ENCODE measurements around the gene ARHGAP6. TPM values are rescaled to one million over a fixed set of nuclear protein-coding genes. Genes with fewer than 3 reads are reported as not detected.

The ARHGAP6 gene
- total and polyA plus RNA-seq, 2 experiments from 2014 or later, result 0.26 to 0.59 TPM

DNA sequence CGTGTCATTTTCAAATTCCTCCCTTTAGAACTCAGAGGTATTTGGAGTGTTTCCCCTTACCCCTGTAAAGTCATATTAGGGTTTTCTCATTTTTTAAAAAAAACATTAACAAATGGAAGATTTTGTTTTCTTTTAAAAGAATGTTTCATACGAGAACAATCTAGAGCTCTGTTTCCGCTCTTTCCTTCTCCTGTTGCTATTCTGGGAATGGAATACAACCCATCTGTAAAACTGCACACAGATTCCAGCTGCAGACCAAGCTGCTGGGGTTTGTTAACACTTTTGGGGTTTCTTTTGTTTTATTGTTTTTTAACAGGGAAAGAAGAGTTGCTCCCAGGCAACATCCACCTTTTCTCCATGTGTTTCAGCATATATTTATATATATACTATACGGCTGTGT is 493.3 kb downstream of the ARHGAP6 start:
- H3K4me3 ChIP-seq, result no peak overlapping the region
- no peak overlapping the region for H3K27ac ChIP-seq (ENCODE audit: low read depth)
- no peak overlapping the region for H3K4me2 ChIP-seq
- TF ChIP-seq CREB1 (CRISPR knock-in tag; IDR thresholded peaks at IDR 0.05; ENCODE audit: low read depth) (no peak), ZNF331 (CRISPR knock-in tag; IDR thresholded peaks at IDR 0.05; ENCODE audit: low read depth) (no peak), POLR2AphosphoS5 (IDR thresholded peaks at IDR 0.05; ENCODE audit: low read depth) (no peak), NANOG (IDR thresholded peaks at IDR 0.05; ENCODE audit: borderline replicate concordance) (no peak), JUNB (IDR thresholded peaks at IDR 0.05; ENCODE audit: unreplicated experiment) (no peak), EZH2phosphoT487 (IDR thresholded peaks at IDR 0.05; ENCODE audit: unreplicated experiment) (no peak), STAT1 (IDR thresholded peaks at IDR 0.05; ENCODE audit: unreplicated experiment) (no peak), ZNF114 (CRISPR knock-in tag; IDR thresholded peaks at IDR 0.05) (no peak)
- TF ChIP-seq, protein P1, sequence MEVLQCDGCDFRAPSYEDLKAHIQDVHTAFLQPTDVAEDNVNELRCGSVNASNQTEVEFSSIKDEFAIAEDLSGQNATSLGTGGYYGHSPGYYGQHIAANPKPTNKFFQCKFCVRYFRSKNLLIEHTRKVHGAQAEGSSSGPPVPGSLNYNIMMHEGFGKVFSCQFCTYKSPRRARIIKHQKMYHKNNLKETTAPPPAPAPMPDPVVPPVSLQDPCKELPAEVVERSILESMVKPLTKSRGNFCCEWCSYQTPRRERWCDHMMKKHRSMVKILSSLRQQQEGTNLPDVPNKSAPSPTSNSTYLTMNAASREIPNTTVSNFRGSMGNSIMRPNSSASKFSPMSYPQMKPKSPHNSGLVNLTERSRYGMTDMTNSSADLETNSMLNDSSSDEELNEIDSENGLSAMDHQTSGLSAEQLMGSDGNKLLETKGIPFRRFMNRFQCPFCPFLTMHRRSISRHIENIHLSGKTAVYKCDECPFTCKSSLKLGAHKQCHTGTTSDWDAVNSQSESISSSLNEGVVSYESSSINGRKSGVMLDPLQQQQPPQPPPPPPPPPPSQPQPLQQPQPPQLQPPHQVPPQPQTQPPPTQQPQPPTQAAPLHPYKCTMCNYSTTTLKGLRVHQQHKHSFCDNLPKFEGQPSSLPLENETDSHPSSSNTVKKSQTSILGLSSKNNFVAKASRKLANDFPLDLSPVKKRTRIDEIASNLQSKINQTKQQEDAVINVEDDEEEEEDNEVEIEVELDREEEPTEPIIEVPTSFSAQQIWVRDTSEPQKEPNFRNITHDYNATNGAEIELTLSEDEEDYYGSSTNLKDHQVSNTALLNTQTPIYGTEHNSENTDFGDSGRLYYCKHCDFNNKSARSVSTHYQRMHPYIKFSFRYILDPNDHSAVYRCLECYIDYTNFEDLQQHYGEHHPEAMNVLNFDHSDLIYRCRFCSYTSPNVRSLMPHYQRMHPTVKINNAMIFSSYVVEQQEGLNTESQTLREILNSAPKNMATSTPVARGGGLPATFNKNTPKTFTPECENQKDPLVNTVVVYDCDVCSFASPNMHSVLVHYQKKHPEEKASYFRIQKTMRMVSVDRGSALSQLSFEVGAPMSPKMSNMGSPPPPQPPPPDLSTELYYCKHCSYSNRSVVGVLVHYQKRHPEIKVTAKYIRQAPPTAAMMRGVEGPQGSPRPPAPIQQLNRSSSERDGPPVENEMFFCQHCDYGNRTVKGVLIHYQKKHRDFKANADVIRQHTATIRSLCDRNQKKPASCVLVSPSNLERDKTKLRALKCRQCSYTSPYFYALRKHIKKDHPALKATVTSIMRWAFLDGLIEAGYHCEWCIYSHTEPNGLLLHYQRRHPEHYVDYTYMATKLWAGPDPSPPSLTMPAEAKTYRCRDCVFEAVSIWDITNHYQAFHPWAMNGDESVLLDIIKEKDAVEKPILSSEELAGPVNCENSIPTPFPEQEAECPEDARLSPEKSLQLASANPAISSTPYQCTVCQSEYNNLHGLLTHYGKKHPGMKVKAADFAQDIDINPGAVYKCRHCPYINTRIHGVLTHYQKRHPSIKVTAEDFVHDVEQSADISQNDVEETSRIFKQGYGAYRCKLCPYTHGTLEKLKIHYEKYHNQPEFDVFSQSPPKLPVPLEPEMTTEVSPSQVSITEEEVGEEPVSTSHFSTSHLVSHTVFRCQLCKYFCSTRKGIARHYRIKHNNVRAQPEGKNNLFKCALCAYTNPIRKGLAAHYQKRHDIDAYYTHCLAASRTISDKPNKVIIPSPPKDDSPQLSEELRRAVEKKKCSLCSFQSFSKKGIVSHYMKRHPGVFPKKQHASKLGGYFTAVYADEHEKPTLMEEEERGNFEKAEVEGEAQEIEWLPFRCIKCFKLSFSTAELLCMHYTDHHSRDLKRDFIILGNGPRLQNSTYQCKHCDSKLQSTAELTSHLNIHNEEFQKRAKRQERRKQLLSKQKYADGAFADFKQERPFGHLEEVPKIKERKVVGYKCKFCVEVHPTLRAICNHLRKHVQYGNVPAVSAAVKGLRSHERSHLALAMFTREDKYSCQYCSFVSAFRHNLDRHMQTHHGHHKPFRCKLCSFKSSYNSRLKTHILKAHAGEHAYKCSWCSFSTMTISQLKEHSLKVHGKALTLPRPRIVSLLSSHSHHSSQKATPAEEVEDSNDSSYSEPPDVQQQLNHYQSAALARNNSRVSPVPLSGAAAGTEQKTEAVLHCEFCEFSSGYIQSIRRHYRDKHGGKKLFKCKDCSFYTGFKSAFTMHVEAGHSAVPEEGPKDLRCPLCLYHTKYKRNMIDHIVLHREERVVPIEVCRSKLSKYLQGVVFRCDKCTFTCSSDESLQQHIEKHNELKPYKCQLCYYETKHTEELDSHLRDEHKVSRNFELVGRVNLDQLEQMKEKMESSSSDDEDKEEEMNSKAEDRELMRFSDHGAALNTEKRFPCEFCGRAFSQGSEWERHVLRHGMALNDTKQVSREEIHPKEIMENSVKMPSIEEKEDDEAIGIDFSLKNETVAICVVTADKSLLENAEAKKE (CRISPR knock-in tag; IDR thresholded peaks at IDR 0.05), result no peak
- TF ChIP-seq, protein P2, sequence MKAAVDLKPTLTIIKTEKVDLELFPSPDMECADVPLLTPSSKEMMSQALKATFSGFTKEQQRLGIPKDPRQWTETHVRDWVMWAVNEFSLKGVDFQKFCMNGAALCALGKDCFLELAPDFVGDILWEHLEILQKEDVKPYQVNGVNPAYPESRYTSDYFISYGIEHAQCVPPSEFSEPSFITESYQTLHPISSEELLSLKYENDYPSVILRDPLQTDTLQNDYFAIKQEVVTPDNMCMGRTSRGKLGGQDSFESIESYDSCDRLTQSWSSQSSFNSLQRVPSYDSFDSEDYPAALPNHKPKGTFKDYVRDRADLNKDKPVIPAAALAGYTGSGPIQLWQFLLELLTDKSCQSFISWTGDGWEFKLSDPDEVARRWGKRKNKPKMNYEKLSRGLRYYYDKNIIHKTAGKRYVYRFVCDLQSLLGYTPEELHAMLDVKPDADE (IDR thresholded peaks at IDR 0.05), result no peak
- TF ChIP-seq, protein P3, sequence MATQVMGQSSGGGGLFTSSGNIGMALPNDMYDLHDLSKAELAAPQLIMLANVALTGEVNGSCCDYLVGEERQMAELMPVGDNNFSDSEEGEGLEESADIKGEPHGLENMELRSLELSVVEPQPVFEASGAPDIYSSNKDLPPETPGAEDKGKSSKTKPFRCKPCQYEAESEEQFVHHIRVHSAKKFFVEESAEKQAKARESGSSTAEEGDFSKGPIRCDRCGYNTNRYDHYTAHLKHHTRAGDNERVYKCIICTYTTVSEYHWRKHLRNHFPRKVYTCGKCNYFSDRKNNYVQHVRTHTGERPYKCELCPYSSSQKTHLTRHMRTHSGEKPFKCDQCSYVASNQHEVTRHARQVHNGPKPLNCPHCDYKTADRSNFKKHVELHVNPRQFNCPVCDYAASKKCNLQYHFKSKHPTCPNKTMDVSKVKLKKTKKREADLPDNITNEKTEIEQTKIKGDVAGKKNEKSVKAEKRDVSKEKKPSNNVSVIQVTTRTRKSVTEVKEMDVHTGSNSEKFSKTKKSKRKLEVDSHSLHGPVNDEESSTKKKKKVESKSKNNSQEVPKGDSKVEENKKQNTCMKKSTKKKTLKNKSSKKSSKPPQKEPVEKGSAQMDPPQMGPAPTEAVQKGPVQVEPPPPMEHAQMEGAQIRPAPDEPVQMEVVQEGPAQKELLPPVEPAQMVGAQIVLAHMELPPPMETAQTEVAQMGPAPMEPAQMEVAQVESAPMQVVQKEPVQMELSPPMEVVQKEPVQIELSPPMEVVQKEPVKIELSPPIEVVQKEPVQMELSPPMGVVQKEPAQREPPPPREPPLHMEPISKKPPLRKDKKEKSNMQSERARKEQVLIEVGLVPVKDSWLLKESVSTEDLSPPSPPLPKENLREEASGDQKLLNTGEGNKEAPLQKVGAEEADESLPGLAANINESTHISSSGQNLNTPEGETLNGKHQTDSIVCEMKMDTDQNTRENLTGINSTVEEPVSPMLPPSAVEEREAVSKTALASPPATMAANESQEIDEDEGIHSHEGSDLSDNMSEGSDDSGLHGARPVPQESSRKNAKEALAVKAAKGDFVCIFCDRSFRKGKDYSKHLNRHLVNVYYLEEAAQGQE (IDR thresholded peaks at IDR 0.05; ENCODE audit: unreplicated experiment), result no peak
- Mint-ChIP-seq H3K27me3 (ENCODE audit: insufficient read depth, low read depth, poor library complexity) (peaks cover 5% of the 10 kb centered on the region), H3K27ac (no peak overlapping the region), H3K4me3 (no peak overlapping the region), H3K36me3 (ENCODE audit: low read depth) (no peaks in the 10 kb centered on the region), H3K9me3 (no peaks in the 10 kb centered on the region), H3K4me1 (no peaks in the 10 kb centered on the region)
- DNase-seq (ENCODE audit: low spot score) (no peak), ATAC-seq (no peak)
- no peaks in the 10 kb centered on the region for H3K79me2 ChIP-seq (replicated peaks; ENCODE audit: insufficient read depth)
- H3K4me1 ChIP-seq (ENCODE audit: insufficient read depth), result no peaks in the 10 kb centered on the region
- no peaks in the 10 kb centered on the region for H3K36me3 ChIP-seq (ENCODE audit: insufficient read depth)
- H3K9me2 ChIP-seq (ENCODE audit: insufficient read depth), result no peaks in the 10 kb centered on the region
- H4K20me1 ChIP-seq (replicated peaks; ENCODE audit: insufficient read depth), result no peaks in the 10 kb centered on the region
- no peak overlapping the region for H2AFZ ChIP-seq
- no peaks in the 10 kb centered on the region for H3K27me3 ChIP-seq (ENCODE audit: insufficient read depth)
- H3F3A ChIP-seq (replicated peaks; ENCODE audit: low read depth), result no peaks in the 10 kb centered on the region
